HG03039 (cell line): ENCODE measurements around the gene RNF157.

Experiments used
- ATAC-seq: cut with Tn5 transposase; IDR thresholded peaks from one replicate; pipeline ENCODE4 v1.9.1; 2021; ENCODE audit warnings: mild to moderate bottlenecking, moderate library complexity; ENCODE audit not compliant: unreplicated experiment

RNF157 gene

DNA sequence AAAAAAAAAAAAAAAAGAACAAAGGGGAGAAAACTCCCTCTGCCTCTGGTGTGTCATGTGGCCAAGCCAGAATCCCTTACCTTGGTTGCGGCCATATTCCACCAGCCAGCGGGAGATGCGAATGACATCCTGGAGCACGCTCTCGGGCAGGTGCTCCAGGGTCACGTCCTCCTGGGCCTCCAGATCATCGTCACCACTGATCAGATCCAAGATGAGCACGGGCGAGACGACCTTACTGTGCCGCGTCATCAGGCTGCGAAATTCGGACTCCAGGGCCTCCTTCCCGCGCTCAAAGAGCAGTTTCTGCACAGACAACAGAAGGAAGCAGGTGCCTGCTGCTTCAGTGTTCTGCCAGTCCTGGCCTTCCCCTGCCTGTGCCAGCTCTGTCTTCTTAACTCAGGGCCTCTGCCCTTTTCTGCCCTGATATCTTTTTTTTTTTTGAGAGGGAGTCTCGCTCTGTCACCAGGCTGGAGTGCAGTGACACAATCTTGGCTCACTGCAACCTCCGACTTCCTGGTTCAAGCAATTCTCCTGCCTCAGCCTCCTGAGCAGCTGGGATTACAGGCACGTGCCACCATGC, 142.5 kb downstream of the RNF157 start:
- no peak for ATAC-seq

DNA sequence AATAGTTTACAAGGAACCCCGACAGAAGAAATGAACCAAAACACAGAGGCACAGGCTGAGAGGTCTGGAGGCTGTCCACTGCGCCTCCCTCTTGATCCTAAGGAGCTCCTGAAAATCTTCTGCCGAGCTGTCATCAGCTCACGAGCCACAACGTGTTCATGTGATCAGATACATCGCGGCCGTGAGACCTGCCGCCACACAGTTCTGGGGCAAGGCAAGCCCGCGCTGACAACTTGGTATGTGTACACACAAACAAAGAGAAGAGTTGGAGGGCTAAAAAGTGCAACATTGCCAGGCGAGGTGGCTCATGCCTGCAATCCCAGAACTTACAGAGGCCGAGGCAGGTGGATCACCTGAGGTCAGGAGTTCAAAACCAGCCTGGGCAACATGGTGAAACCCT, 144.3 kb downstream of the RNF157 start:
- no peak for ATAC-seq

DNA sequence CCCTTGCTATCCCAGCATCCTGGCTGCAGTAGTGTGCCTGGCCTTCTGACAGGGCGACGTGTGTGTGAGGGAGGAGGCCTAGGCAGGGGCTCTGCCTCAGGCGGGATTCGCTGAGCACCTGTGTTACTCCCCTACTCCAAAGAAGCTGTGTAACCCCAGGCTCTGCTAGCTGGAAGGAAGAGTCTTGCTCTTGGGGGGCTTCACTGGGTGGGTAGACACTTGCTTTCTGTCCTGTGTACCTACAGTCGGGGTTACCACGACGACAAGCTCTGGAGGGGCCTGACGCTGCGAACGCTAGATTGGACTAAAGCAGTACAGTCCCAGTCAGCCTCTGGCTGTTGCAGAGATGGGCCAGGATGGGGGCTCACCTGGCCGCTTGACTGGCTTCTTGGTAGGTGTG, 146.2 kb downstream of the RNF157 start:
- no peak for ATAC-seq

DNA sequence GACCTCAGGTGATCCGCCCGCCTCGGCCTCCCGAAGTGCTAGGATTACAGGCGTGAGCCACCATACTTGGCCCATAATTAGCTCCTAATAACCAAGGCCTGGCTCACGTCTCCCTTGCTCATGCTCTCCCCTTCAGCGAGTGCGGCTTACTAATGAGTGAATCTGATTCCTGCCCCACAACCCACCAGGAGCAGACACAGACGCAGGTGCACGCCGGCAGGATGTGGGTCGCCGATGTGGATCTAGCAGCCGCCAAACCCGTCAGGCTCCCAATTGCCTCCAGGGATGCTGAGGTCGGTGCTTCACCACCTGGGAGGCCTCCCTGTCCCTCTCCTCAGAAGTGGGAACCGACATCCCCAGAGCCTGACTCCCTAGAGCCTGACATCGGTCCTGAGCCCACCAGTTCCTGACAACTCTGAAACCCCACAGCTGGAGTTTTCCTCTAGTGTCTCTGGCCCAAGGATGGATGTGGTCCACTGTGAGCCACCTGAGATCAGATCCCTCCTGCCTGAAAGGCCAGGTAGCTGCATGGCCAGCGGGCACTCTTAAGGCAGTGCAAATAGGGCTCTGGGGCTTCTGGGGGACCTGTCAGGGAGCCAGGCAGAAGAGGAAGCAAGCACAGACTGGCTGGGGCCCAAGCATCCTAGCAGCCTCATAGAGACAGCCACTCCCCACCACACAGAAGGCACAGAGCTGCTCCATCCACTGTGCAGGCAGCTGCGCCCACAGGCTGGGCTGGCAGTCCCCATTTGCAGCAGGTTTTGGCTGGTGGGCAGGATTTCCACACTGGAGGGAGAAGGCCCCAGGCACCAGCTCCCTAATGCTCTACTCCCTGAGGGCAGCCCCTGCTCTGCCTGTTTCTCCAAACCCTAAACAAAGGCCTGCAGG, 147.5 kb downstream of the RNF157 start:
- ATAC-seq = no peak
